Fibroblast of lung (primary cell): ENCODE data around the gene CDKAL1.

Experiments used
- CTCF ChIP-seq, 2 donors: IDR thresholded peaks in 1 of 2; conservative IDR thresholded peaks in 1 of 2; 1 replicate in 1 of 2; 2 replicates in 1 of 2; pipeline ENCODE4 v1.5.1; 2011 to 2012; ENCODE audit warnings: low read length in 2 of 2, control low read depth in 1 of 2, inconsistent platforms in 1 of 2, low read depth in 1 of 2, mild to moderate bottlenecking in 1 of 2
- EZH2 ChIP-seq: IDR thresholded peaks from 2 replicates; pipeline ENCODE4 v1.5.1; 2012; ENCODE audit warnings: low read length, control low read depth, mild to moderate bottlenecking; ENCODE audit errors: missing control alignments

- TF ChIP-seq CTCF (conservative IDR thresholded peaks at IDR 0.05 in 1 of 2, IDR thresholded peaks at IDR 0.05 in 1 of 2; ENCODE audit: low read depth in 1 of 2, low read length in 2 of 2) (no peak), EZH2 (no peak)
Measured at GRCh38 chr6:21208796-21209186, 674.5 kb downstream of the CDKAL1 start.
